Femur (tissue), 1 donor: Measurements from ENCODE around the gene ELK3.
"Not testable (repeated sequence)": the region's sequence is repeated elsewhere in the genome, so short reads cannot be mapped to it uniquely, and the experiment has no call there.

Experiments
- DNase-seq: peaks from one replicate; pipeline ENCODE4 v3.0.0-alpha.2; 2017

ELK3 gene

GRCh38 chr12:96315741-96316481, 121.7 kb downstream of the ELK3 start:
- DNase-seq, result not testable (repeated sequence)

- not testable (repeated sequence) for DNase-seq
Observed at GRCh38 chr12:96317801-96318200, 123.6 kb downstream of the ELK3 start.
